Fibroblast of skin of right biceps (primary cell): Measurements from ENCODE around the gene ACD.
"Not testable (repeated sequence)": the region's sequence is repeated elsewhere in the genome, so short reads cannot be mapped to it uniquely, and the experiment has no call there.

Source experiments
- DNase-seq: peaks from one replicate; pipeline ENCODE4 v3.0.0-alpha.2; 2013

ACD gene

GRCh38 chr16:67659675-67660563 lies at the start of gene ACD:
TSS of gene ACD (minus strand) at chr16:67660260. CDS start at chr16:67660220, 40 bp downstream.
- peak; percentile 89 for DNase-seq

GRCh38 chr16:67709050-67709449 lies 49.0 kb upstream of the ACD start:
- DNase-seq: no peak

- no peak for DNase-seq
These were observed 48.3 kb upstream of the ACD start for GRCh38 chr16:67708368-67708771.

- DNase-seq: no peak
These were observed 47.7 kb upstream of the ACD start for GRCh38 chr16:67707790-67708189.

- no peak for DNase-seq
These were observed 47.1 kb upstream of the ACD start for GRCh38 chr16:67707210-67707609.

- DNase-seq: no peak
These were observed 44.0 kb upstream of the ACD start for GRCh38 chr16:67704110-67704509.

- DNase-seq: no peak
These were observed 43.6 kb upstream of the ACD start for GRCh38 chr16:67703626-67704025.

- no peak for DNase-seq
These were observed 42.1 kb upstream of the ACD start for GRCh38 chr16:67702130-67702529.

GRCh38 chr16:67701420-67701819 lies 41.4 kb upstream of the ACD start:
- no peak for DNase-seq

GRCh38 chr16:67699265-67699664 lies 39.2 kb upstream of the ACD start:
- DNase-seq: no peak

- no peak for DNase-seq
These were observed 37.5 kb upstream of the ACD start for GRCh38 chr16:67697422-67698185.

GRCh38 chr16:67694611-67695010 lies 34.6 kb upstream of the ACD start:
- DNase-seq: no peak

- not testable (repeated sequence) for DNase-seq
These were observed 33.6 kb upstream of the ACD start for GRCh38 chr16:67693517-67694285.

- no peak for DNase-seq
These were observed 25.5 kb upstream of the ACD start for GRCh38 chr16:67685388-67686112.

- no peak for DNase-seq
These were observed 23.7 kb upstream of the ACD start for GRCh38 chr16:67683767-67684166.

- no peak for DNase-seq
These were observed 20.2 kb upstream of the ACD start for GRCh38 chr16:67679935-67680897.

- DNase-seq: no peak
These were observed 18.4 kb upstream of the ACD start for GRCh38 chr16:67678354-67679023.

- no peak for DNase-seq
These were observed 17.7 kb upstream of the ACD start for GRCh38 chr16:67677712-67678111.

- no peak for DNase-seq
These were observed 16.9 kb upstream of the ACD start for GRCh38 chr16:67676939-67677338.

GRCh38 chr16:67676516-67676915 lies 16.5 kb upstream of the ACD start:
- no peak for DNase-seq

- no peak for DNase-seq
These were observed 15.9 kb upstream of the ACD start for GRCh38 chr16:67675999-67676398.
